Ishikawa (cell line): ENCODE measurements around the gene B3GAT2.

Source experiments
- CEBPB ChIP-seq: IDR thresholded peaks from 2 replicates; pipeline ENCODE4 v1.6.1; 2012
- CREB1 ChIP-seq: IDR thresholded peaks from 2 replicates; pipeline ENCODE4 v1.6.1; 2012; ENCODE audit warnings: low read depth
- EGR1 ChIP-seq: IDR thresholded peaks from 2 replicates; pipeline ENCODE4 v1.6.1; 2012
- EP300 ChIP-seq: IDR thresholded peaks from 2 replicates; pipeline ENCODE4 v1.6.1; 2012; ENCODE audit warnings: borderline replicate concordance
- FOXM1 ChIP-seq: IDR thresholded peaks from 2 replicates; pipeline ENCODE4 v1.6.1; 2012; ENCODE audit warnings: low read depth, borderline replicate concordance
- NFIC ChIP-seq: IDR thresholded peaks from 2 replicates; pipeline ENCODE4 v1.6.1; 2012
- RAD21 ChIP-seq: IDR thresholded peaks from 2 replicates; pipeline ENCODE4 v1.6.1; 2012; ENCODE audit warnings: low read depth
- TAF1 ChIP-seq: IDR thresholded peaks from 2 replicates; pipeline ENCODE4 v1.6.1; 2012; ENCODE audit warnings: low read depth, mild to moderate bottlenecking
- TCF12 ChIP-seq: IDR thresholded peaks from 2 replicates; pipeline ENCODE4 v1.6.1; 2012; ENCODE audit warnings: low read depth
- TEAD4 ChIP-seq: IDR thresholded peaks from 2 replicates; pipeline ENCODE4 v1.6.1; 2012
- YY1 ChIP-seq: IDR thresholded peaks from 2 replicates; pipeline ENCODE4 v1.6.1; 2012; ENCODE audit warnings: low read depth
- ZBTB7A ChIP-seq: IDR thresholded peaks from 2 replicates; pipeline ENCODE4 v1.6.1; 2012; ENCODE audit warnings: low read depth
- TF ChIP-seq, protein P1 (sequence below): IDR thresholded peaks from 2 replicates; pipeline ENCODE4 v1.6.1; 2012; ENCODE audit warnings: low read depth, mild to moderate bottlenecking
- TF ChIP-seq, protein P2 (sequence below): IDR thresholded peaks from 2 replicates; pipeline ENCODE4 v1.6.1; 2012
- TF ChIP-seq, protein P3 (sequence below): IDR thresholded peaks from 2 replicates; pipeline ENCODE4 v1.6.1; 2012

Gene B3GAT2

DNA sequence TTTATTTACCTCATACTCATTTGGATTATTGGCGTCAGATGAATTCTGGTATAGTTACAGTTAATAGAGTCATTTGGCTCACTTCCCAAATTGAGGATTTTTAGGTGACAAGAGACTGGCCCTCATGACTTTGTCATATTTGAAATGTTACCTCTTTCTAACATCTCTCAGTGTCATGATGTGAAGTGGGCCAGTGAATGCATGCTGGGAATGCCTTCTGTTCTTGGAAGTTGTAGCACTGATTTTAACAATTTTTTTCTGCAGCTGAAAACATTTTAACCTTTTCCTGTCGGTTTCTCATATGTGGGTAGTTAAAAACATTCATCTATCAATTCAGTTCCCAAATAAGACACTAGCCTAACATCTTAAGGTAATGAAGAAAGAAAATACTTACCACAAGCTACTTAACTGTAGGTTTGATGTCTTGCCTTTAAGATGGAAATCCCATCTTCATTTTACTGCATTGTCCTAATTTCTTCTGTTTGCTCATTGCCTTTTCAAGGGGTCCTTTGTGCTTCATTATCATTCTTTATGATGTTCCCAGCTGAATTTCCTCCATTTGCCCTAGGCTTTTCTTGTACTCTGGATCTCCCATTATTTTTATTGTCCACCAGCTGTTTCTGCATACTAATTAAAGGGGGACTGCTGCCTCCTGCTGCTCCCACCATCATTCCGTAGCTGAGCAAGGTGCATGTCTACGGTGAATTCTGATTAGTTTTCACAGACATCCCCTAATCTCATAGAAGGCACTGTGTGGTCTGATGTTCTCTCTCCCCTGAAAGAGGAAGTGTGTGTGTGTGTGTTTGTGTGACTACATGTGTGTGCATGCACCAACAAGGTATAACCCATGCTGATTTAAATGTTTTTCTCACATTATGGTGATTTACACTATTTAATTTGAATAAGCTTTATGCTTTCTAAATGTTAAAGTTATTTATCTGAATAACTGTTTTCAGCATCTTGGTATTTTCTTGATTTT lies 109.5 kb downstream of the B3GAT2 start:
- TF ChIP-seq, protein P1, sequence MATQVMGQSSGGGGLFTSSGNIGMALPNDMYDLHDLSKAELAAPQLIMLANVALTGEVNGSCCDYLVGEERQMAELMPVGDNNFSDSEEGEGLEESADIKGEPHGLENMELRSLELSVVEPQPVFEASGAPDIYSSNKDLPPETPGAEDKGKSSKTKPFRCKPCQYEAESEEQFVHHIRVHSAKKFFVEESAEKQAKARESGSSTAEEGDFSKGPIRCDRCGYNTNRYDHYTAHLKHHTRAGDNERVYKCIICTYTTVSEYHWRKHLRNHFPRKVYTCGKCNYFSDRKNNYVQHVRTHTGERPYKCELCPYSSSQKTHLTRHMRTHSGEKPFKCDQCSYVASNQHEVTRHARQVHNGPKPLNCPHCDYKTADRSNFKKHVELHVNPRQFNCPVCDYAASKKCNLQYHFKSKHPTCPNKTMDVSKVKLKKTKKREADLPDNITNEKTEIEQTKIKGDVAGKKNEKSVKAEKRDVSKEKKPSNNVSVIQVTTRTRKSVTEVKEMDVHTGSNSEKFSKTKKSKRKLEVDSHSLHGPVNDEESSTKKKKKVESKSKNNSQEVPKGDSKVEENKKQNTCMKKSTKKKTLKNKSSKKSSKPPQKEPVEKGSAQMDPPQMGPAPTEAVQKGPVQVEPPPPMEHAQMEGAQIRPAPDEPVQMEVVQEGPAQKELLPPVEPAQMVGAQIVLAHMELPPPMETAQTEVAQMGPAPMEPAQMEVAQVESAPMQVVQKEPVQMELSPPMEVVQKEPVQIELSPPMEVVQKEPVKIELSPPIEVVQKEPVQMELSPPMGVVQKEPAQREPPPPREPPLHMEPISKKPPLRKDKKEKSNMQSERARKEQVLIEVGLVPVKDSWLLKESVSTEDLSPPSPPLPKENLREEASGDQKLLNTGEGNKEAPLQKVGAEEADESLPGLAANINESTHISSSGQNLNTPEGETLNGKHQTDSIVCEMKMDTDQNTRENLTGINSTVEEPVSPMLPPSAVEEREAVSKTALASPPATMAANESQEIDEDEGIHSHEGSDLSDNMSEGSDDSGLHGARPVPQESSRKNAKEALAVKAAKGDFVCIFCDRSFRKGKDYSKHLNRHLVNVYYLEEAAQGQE = no peak
- TF ChIP-seq, protein P2, sequence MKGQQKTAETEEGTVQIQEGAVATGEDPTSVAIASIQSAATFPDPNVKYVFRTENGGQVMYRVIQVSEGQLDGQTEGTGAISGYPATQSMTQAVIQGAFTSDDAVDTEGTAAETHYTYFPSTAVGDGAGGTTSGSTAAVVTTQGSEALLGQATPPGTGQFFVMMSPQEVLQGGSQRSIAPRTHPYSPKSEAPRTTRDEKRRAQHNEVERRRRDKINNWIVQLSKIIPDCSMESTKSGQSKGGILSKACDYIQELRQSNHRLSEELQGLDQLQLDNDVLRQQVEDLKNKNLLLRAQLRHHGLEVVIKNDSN = no peak
- no peak for TF ChIP-seq FOXM1
- TF ChIP-seq, protein P3, sequence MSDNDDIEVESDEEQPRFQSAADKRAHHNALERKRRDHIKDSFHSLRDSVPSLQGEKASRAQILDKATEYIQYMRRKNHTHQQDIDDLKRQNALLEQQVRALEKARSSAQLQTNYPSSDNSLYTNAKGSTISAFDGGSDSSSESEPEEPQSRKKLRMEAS = no peak
- no peak for TF ChIP-seq TCF12
- no peak for TF ChIP-seq TEAD4
- no peak for TF ChIP-seq EP300
- TF ChIP-seq CEBPB = no peak

DNA sequence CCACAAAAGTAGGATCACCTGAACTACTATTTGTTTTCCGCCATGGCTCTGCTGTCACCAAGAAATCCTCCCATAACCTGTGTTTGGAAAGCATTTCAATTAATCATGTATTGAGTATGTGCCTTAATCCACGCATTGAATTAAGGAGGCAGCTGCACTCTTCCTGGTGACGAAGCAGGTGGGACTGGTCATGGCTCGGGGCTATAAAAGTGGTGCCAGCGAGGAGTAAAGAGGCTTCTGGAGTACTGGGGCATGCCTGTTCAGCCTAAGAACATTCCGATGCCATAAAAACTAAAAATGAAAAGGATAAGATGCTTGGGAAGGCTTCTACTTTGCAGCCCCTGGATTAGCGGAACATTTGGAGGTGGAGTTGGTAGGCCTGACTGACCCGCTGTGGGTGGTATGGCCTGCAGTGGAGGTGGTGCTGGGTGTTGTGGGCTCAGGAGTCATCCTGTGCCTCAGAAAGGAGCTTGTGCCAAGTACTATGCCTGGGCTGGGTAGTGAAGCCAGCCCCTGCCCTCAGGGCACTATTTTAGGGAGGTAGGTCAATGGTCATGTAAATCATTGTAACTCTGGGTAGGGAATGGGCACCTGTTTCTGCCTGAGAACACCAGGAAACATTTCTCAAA lies 110.5 kb downstream of the B3GAT2 start:
- TF ChIP-seq, protein P3 = no peak
- TF ChIP-seq EP300 (no peak), TEAD4 (no peak), YY1 (no peak), FOXM1 (no peak), NFIC (no peak), RAD21 (no peak), TCF12 (no peak), EGR1 (no peak), TAF1 (no peak), ZBTB7A (no peak), CEBPB (no peak), CREB1 (no peak)
- TF ChIP-seq, protein P1 = no peak
- TF ChIP-seq, protein P2 = no peak

DNA sequence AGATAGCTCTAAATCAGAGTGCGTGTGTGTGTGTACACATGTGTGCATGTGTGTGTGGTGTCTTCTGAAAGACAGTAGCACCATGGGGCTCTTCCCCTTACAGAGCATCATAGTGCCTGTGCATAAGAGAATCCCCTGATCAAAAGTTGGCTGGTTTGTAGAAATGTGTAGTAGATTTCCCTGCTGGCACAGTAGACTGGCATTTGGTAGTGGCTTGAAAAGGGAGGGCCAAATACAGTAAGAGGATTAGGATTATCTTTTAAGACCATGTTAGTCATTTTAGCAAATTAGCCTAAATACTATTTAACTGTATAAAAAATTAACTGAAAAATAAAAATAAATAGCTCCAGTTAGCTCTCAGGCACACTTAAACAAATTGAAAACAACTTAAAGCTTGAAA lies 112.6 kb downstream of the B3GAT2 start:
- TF ChIP-seq ZBTB7A (no peak), TEAD4 (no peak), TCF12 (no peak), NFIC (no peak), RAD21 (no peak), TAF1 (no peak), EP300 (no peak), EGR1 (no peak)

DNA sequence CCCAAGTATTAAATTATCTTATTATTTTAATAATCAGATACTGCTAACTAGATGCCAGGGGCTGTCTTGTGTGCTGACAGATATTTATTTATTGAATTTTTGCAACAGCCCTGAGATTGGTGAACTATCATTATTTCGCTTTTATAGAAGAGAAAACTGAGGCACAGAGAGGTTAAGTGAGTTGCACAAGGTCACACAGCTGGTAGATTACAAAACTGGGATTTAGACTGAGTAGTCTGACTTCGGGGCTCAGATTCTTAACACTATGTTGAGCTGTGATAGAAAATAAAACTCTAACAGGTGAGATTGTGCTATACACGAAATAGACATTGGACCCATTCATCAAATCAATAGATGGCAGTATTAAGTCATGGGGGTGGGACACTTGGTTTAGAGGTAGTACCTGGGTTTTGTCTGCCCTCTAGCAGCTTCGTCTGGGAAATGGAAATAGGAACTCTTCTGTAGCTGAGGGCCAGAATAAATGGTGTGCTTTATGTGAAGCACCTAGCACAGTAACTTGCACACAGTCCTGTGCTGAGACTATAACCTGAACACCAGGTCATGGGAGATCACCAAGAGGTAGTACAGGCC lies 113.4 kb downstream of the B3GAT2 start:
- no peak for TF ChIP-seq NFIC
- TF ChIP-seq EGR1 = no peak
- no peak for TF ChIP-seq ZBTB7A
- TF ChIP-seq, protein P1 = no peak
- TF ChIP-seq TAF1 = no peak
- TF ChIP-seq, protein P2 = no peak
- TF ChIP-seq FOXM1 = no peak
- TF ChIP-seq YY1 = no peak
